Naive B cell (primary cell): ENCODE results near the gene SH2D4B. TPM values are rescaled to one million over a fixed set of nuclear protein-coding genes. Genes with fewer than 3 reads are reported as not detected.
"Not testable (repeated sequence)": the region's sequence is repeated elsewhere in the genome, so short reads cannot be mapped to it uniquely, and the experiment has no call there.

Source experiments
- ATAC-seq, 2 donors: fragments of 150-1000 bp; cut with Tn5 transposase; 2 replicates each; pipeline ENCODE4 v1.10.0; 2021; ENCODE audit warnings: low read depth in 2 of 2, mild to moderate bottlenecking in 2 of 2, moderate library complexity in 2 of 2
- DNase-seq: peaks from one replicate; pipeline ENCODE4 v3.0.0; 2022
- H3K27ac Mint-ChIP-seq, 6 donors: one replicate each; pipeline ENCODE4 v1.8.0; 2020 to 2022; ENCODE audit warnings: mild to moderate bottlenecking in 6 of 6, mixed read lengths in 6 of 6, moderate library complexity in 5 of 6, inconsistent platforms in 2 of 6
- H3K27me3 Mint-ChIP-seq, 3 donors: one replicate each; pipeline ENCODE4 v1.8.0; 2021 to 2022; ENCODE audit warnings: mixed read lengths in 3 of 3, mild to moderate bottlenecking in 1 of 3
- H3K36me3 Mint-ChIP-seq, 2 donors: one replicate each; pipeline ENCODE4 v1.8.0; 2020 to 2022; ENCODE audit warnings: mixed read lengths in 2 of 2, inconsistent platforms in 1 of 2, mild to moderate bottlenecking in 1 of 2
- H3K4me1 Mint-ChIP-seq, 3 donors: one replicate each; pipeline ENCODE4 v1.8.0; 2020 to 2022; ENCODE audit warnings: mixed read lengths in 3 of 3, inconsistent platforms in 1 of 3, mild to moderate bottlenecking in 1 of 3, moderate library complexity in 1 of 3
- H3K4me3 Mint-ChIP-seq, 8 donors: one replicate each; pipeline ENCODE4 v1.8.0; 2020 to 2022; ENCODE audit warnings: mild to moderate bottlenecking in 8 of 8, mixed read lengths in 8 of 8, moderate library complexity in 8 of 8, inconsistent platforms in 2 of 8
- H3K9me3 Mint-ChIP-seq, 7 donors: one replicate each; pipeline ENCODE4 v1.8.0; 2020 to 2022; ENCODE audit warnings: mixed read lengths in 7 of 7, mild to moderate bottlenecking in 5 of 7, inconsistent platforms in 2 of 7, moderate library complexity in 1 of 7
- polyA plus RNA-seq, 6 donors: library from polyadenylated mRNA; unstranded; fragments of 300-500 nt; fragmentation: Illumina TruSeq; gene quantifications; one replicate each; pipeline ENCODE4 v1.2.3, GENCODE V29; 2021; ENCODE audit warnings: low read depth in 6 of 6

The SH2D4B gene
- polyA plus RNA-seq, 6 donors from 2014 or later = 0.19 TPM; not detected in 5

DNA sequence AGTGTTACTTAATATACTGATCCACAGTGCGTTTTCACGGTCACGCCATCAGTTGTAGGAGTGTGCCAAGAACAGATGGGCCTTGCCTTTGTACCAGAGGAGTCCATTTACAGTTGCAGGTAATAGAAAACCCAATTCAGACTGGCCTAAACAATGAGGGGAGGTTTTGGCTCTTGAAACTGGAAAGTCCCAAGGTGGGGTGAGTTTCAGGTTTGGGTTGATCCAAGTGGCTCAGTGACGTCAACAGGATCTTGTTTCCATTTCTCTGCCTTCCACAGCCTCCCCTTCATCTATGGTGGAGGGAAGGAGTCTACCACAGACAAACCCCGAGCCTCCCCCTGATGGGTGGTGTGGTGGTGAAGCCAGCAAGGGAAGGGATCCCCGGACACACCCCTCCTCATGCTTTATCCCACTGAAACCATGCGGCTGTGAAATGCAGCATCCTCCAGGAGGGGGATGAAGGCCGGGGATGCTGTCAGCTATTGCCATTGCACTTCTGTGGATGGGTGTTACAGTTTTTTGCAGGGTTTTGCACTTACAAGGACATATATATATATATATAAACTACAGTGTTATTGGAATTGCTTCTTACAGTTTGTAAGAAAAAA lies 14.8 kb upstream of the SH2D4B start:
- Mint-ChIP-seq H3K4me3 (no peak overlapping the region), H3K9me3 (no peaks in the 10 kb centered on the region), H3K27me3 (no peaks in the 10 kb centered on the region), H3K36me3 (peaks cover 0 to 5% of the 10 kb centered on the region in 2 donors), H3K4me1 (peaks cover 24 to 32% (median 31%) of the 10 kb centered on the region in 3 donors), H3K27ac (peak overlapping the region in 1 of 6 donors; percentile 2)
- DNase-seq (no peak), ATAC-seq (no peak)

DNA sequence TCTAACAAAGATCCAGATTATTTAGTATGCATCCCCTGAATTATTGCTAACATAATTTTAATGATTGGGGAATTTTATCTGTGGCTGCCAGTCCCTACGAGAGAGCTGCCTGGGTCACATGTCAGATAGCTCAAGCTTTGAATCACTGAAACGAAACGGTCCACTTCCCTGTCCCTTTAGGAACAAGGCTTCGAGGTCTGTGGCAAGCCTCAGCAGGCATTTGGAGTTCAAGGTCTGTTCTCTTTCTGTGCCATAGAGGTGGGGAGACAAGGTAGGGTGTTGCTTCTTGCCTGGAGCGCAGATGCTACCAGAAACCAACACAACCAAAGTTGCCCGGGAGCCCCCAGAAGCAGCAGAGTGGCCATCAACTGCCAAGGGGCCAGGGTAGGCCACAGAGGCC lies 13.9 kb upstream of the SH2D4B start:
- Mint-ChIP-seq H3K4me1 (peaks cover 19 to 24% (median 22%) of the 10 kb centered on the region in 3 donors), H3K36me3 (peaks cover 0 to 1% of the 10 kb centered on the region in 2 donors), H3K27me3 (no peaks in the 10 kb centered on the region), H3K9me3 (no peaks in the 10 kb centered on the region), H3K4me3 (no peak overlapping the region), H3K27ac (peak overlapping the region in 2 of 6 donors; percentile 39 to 42)
- DNase-seq = no peak
- no peak for ATAC-seq

DNA sequence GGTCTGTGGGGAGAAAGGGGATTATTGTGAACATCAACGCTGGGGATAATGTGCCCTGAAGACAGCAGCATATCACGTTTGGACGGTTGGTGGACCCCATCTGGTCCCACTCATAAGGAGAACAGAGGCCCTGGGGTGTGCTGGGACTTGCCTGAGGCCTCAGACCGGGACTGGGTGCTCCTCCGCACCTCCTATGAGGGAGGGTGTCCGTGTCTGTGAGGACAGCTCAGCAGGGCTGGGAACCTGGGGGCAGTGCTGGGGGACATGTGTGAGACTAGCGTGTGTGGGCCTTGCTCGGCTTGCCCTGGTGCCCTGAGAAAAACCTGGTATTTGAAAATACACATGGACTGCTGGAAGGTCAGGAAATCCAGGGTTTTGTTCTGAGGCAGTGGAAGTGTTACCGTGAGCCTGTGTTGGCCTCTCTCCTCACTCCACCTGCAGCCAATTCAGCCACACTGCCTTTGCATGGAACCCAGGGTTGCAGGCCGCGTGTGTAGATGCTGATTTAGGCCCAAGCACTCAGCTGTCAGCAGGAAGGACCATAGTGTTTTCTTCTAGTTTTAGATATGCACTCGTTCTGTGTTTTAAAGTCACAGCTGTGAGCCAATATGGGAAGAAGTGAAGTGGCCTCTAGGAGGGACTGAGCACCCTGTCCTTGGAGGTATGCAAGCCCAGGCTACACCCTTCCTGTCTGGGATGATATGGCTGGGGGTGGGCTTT lies 13.4 kb upstream of the SH2D4B start:
- ATAC-seq (no peak), DNase-seq (no peak)
- H3K4me3 Mint-ChIP-seq = no peak overlapping the region
- H3K9me3 Mint-ChIP-seq = no peaks in the 10 kb centered on the region
- no peaks in the 10 kb centered on the region for H3K36me3 Mint-ChIP-seq
- H3K27ac Mint-ChIP-seq = peak overlapping the region in 2 of 6 donors; percentile 22 to 73
- H3K27me3 Mint-ChIP-seq = no peaks in the 10 kb centered on the region
- peaks cover 16 to 18% (median 16%) of the 10 kb centered on the region in 3 donors for H3K4me1 Mint-ChIP-seq

DNA sequence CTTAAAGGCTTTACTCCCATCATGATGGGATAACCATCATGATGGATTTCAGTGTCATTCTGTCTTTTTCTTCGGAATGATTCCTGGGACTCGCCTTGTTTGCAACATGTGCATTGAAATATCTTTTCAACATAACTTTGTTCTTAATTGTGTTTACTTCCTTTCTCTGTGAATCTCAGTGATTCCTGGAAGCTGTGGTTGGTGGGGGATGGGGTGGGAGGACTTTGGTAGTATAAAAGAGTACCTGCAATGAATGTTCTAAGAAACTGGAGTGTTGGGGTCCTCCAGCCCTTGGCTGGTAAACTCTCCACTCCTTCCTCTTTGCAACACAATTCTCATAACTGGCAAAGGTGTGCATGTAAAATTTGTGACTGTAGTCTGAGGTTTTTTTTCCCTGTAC lies 11.5 kb upstream of the SH2D4B start:
- Mint-ChIP-seq H3K27ac (no peak overlapping the region), H3K27me3 (no peaks in the 10 kb centered on the region), H3K4me1 (peaks cover 7 to 16% (median 14%) of the 10 kb centered on the region in 3 donors), H3K36me3 (no peaks in the 10 kb centered on the region), H3K9me3 (no peaks in the 10 kb centered on the region), H3K4me3 (no peak overlapping the region)
- no peak for DNase-seq
- ATAC-seq = no peak

DNA sequence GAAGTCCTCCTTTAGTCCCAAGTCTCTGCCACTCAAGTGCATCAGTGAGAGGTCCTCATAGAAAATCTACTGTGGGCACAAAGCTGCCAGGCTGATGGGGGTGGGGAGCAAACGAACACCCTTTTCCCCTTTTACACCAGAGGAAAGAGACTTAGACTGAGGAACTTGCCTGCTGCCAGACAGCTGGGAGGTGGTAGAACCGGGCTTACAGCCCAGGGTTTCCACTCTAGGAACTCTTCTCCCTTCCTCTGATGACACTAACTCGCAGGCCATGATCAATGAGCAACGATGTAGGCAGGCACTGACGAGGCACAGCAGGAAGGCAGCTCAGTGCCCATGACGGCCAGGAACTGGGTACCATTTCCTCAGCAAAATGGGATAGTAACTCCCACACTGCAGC lies 11.0 kb upstream of the SH2D4B start:
- peak overlapping the region in 1 of 6 donors; percentile 22 for H3K27ac Mint-ChIP-seq

DNA sequence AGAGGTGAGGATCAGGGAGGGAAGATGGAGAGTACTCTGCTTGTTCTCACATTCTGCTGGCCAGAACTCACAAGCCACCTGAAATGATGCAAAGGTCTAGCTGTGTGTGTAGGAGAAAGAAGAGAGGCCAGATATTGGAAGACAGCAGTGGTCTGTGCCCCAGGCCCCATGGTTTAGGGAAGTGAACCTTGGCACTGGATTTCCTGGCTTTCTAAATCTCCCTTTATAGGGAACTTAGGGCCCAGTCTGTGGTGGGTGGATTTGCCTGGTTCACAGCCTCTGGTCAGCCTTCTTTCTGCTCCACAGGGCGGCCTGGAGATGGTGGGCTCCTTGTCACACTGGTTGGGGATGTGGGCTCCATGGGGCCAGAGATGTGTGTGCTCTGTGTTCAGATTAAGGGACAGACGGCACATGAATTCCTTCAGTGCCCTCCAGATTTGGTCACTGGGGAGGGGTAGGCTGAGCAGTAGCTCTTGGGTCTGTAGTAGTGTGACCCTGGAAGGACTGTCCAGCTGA lies 9.5 kb upstream of the SH2D4B start:
- Mint-ChIP-seq H3K36me3 (no peaks in the 10 kb centered on the region), H3K9me3 (no peaks in the 10 kb centered on the region)

More for the DNA sequence above, 11.0 kb upstream of the SH2D4B start:
- Mint-ChIP-seq H3K36me3 (no peaks in the 10 kb centered on the region), H3K4me3 (no peak overlapping the region), H3K27me3 (no peaks in the 10 kb centered on the region), H3K9me3 (no peaks in the 10 kb centered on the region), H3K4me1 (peaks cover 7 to 16% (median 14%) of the 10 kb centered on the region in 3 donors)
- ATAC-seq (no peak), DNase-seq (no peak)

DNA sequence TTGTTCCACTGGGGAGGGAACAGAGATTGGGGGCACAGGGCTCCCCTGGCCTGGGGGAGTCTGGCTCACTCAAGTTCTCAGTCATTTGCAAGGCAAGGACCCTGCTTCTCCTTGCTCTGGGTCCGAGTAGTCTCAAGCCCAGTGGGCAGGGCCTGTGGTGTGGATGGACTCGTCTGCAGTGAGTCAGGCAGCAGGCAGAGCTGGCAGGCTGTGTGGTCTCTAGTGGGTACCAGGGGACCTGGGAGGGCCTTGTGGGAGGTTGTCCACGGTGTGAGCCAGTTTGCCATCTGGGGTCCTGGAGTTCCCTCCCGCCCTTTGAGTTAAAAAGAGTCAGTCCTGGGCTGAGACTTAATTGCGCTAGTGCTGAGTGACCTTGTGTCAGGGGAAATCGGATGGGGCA lies 8.8 kb upstream of the SH2D4B start:
- H3K9me3 Mint-ChIP-seq = no peaks in the 10 kb centered on the region
- H3K4me1 Mint-ChIP-seq = peaks cover 7 to 18% (median 16%) of the 10 kb centered on the region in 3 donors
- H3K36me3 Mint-ChIP-seq = no peaks in the 10 kb centered on the region
- H3K27me3 Mint-ChIP-seq = no peaks in the 10 kb centered on the region
- peak overlapping the region in 1 of 8 donors; percentile 72 for H3K4me3 Mint-ChIP-seq
- H3K27ac Mint-ChIP-seq = peak overlapping the region in 2 of 6 donors; percentile 59 to 82
- no peak for DNase-seq
- no peak for ATAC-seq

More for the DNA sequence above, 9.5 kb upstream of the SH2D4B start:
- H3K27ac Mint-ChIP-seq = peak overlapping the region in 2 of 6 donors; percentile 59
- no peak overlapping the region for H3K4me3 Mint-ChIP-seq
- DNase-seq (no peak), ATAC-seq (no peak)
- no peaks in the 10 kb centered on the region for H3K27me3 Mint-ChIP-seq
- H3K4me1 Mint-ChIP-seq = peaks cover 7 to 18% (median 16%) of the 10 kb centered on the region in 3 donors

DNA sequence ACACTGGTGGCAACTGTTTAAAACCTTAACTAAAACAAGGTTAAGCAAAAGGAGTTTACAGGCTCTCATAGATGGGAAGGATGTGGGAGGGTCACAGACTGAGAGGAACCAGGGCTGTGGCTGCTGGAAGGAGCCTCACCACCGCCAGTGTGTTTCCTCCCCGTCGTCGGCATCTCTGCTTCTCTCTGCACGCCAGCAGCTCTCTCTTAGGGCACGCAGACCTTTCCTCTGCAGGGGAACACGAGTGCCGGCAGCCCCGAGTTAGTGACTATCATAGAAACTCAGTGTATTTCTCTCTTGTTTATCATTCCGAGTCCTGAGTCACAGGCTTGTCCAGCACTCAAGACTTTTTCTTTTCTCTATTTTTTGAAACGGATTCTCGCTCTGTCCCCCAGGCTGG lies 8.1 kb upstream of the SH2D4B start:
- no peaks in the 10 kb centered on the region for H3K27me3 Mint-ChIP-seq
- no peak overlapping the region for H3K4me3 Mint-ChIP-seq
- DNase-seq (no peak), ATAC-seq (no peak)
- H3K4me1 Mint-ChIP-seq = peaks cover 7 to 11% (median 9%) of the 10 kb centered on the region in 3 donors
- no peak overlapping the region for H3K27ac Mint-ChIP-seq
- H3K9me3 Mint-ChIP-seq = no peaks in the 10 kb centered on the region
- H3K36me3 Mint-ChIP-seq = no peaks in the 10 kb centered on the region

DNA sequence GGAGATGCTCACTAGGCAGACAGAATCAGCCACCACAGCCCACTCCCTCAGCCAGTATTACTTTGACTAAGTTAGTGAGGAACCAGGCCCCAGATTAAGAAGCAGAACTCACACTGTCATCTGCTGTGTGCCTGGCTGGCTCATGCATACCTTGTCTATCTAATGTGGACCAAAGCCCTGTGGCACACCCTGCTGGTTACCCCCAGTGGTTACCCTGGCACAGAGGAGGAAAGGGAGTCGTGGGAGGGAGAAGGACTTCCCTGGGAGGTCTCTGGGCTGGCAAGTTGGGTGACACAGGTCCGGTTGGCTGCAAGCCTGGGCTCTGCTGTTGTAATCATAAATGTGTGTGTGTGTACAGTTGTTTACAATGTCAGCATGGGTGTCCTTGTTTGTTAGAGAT lies 7.5 kb upstream of the SH2D4B start:
- H3K27ac Mint-ChIP-seq = peak overlapping the region in 1 of 6 donors; percentile 26
- DNase-seq (no peak), ATAC-seq (peak; percentile 51 to 55)
- peaks cover 7 to 13% (median 9%) of the 10 kb centered on the region in 3 donors for H3K4me1 Mint-ChIP-seq
- H3K36me3 Mint-ChIP-seq = no peaks in the 10 kb centered on the region
- H3K9me3 Mint-ChIP-seq = no peaks in the 10 kb centered on the region
- no peaks in the 10 kb centered on the region for H3K27me3 Mint-ChIP-seq
- peak overlapping the region in 1 of 8 donors; percentile 85 for H3K4me3 Mint-ChIP-seq

DNA sequence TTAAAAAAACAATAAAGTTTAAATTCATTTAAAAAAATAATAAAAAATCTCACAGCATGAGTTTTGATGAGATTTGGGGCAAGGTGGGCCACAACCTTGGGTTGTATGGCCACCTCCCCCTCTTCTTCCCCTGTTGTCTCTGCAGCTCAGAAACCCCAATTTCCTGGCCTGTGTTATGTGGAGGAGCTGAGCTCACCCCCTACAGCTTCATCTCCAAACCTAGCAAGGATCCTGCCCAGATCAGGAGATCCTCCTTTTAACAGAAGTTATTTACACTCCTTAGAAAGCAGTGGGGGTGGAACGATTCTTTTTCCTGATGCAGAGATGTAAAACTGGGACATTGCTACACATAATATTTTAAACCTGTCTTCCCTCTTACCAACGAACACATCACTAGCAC lies 6.9 kb upstream of the SH2D4B start:
- no peak for DNase-seq
- H3K36me3 Mint-ChIP-seq = no peaks in the 10 kb centered on the region
- H3K4me1 Mint-ChIP-seq = peaks cover 6 to 19% (median 14%) of the 10 kb centered on the region in 3 donors
- H3K27me3 Mint-ChIP-seq = no peaks in the 10 kb centered on the region
- no peaks in the 10 kb centered on the region for H3K9me3 Mint-ChIP-seq
- no peak overlapping the region for H3K4me3 Mint-ChIP-seq
- no peak for ATAC-seq
- H3K27ac Mint-ChIP-seq = peak overlapping the region in 3 of 6 donors; percentile 13 to 80 (median 76)

DNA sequence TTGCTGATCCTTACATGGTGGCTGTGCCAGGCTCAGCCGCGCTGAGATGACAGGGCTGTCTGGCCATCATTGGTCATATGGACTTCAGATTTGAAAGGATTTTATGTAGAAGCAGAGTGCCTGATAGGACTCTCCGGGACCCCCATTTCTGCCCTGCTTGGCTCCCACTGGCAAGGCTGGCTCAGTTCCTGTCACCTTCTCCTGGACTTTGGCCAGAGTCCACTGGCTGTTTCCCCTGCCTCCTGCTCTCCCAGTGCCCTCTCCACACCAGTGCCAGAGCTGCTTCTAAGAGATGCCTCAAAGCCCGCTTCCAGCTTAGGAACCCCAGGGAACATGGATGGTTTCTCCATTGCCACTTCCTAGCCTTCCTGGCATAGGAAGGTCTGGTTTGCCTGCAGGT lies 5.1 kb upstream of the SH2D4B start:
- no peaks in the 10 kb centered on the region for H3K36me3 Mint-ChIP-seq
- peak overlapping the region in 2 of 8 donors; percentile 5 to 73 for H3K4me3 Mint-ChIP-seq
- H3K4me1 Mint-ChIP-seq = peaks cover 9 to 28% (median 27%) of the 10 kb centered on the region in 3 donors
- no peaks in the 10 kb centered on the region for H3K9me3 Mint-ChIP-seq
- no peak for ATAC-seq
- peak overlapping the region in 1 of 6 donors; percentile 71 for H3K27ac Mint-ChIP-seq
- DNase-seq = no peak
- H3K27me3 Mint-ChIP-seq = no peaks in the 10 kb centered on the region

DNA sequence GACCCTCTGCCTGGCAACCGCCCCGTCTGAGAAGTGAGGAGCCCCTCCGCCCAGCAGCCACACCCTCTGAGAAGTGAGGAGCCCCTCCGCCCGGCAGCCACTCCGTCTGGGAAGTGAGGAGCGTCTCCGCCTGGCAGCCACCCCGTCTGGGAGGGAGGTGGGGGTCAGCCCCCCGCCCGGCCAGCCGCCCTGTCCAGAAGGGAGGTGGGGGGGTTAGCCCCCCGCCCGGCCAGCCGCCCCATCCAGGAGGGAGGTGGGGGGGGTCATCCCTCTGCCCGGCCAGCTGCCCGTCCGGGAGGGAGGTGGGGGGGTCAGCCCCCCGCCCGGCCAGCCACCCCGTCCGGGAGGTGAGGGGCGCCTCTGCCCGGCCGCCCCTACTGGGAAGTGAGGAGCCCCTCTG lies 3.6 kb upstream of the SH2D4B start:
- not testable (repeated sequence) for H3K27me3 Mint-ChIP-seq, H3K27ac Mint-ChIP-seq, DNase-seq, H3K36me3 Mint-ChIP-seq, H3K4me3 Mint-ChIP-seq, H3K9me3 Mint-ChIP-seq, ATAC-seq
- peaks cover 11 to 40% (median 39%) of the 10 kb centered on the region in 3 donors for H3K4me1 Mint-ChIP-seq

DNA sequence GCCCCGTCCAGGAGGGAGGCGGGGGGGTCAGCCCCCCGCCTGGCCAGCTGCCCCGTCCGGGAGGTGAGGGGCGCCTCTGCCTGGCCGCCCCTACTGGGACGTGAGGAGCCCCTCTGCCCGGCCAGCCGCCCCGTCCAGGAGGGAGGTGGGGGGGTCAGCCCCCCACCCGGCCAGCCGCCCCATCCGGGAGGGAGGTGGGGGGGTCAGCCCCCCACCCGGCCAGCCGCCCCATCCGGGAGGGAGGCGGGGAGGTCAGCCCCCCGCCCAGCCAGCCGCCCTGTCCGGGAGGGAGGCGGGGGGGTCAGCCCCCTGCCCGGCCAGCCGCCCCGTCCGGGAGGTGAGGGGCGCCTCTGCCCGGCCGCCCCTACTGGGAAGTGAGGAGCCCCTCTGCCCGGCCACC lies 3.1 kb upstream of the SH2D4B start:
- H3K36me3 Mint-ChIP-seq, DNase-seq, H3K4me3 Mint-ChIP-seq, H3K27me3 Mint-ChIP-seq, H3K27ac Mint-ChIP-seq, H3K9me3 Mint-ChIP-seq, ATAC-seq: not testable (repeated sequence)
- H3K4me1 Mint-ChIP-seq = peaks cover 17 to 46% (median 43%) of the 10 kb centered on the region in 3 donors
